AG10803 (cell line): ENCODE results near the gene IARS2.
"Not testable (repeated sequence)": the region's sequence is repeated elsewhere in the genome, so short reads cannot be mapped to it uniquely, and the experiment has no call there.

ENCODE experiments used
- DNase-seq: peaks from one replicate; pipeline ENCODE4 v3.0.0; 2010; ENCODE audit warnings: low read depth
- H3K4me3 ChIP-seq: 2 replicates; pipeline ENCODE4 v1.5.1; 2011; ENCODE audit warnings: mild to moderate bottlenecking, low read length, control low read depth
- TF ChIP-seq, protein P1 (sequence below): conservative IDR thresholded peaks from 2 replicates; pipeline ENCODE4 v1.5.1; 2011; ENCODE audit warnings: mild to moderate bottlenecking, low read length, control low read depth, inconsistent platforms

The IARS2 gene

DNA sequence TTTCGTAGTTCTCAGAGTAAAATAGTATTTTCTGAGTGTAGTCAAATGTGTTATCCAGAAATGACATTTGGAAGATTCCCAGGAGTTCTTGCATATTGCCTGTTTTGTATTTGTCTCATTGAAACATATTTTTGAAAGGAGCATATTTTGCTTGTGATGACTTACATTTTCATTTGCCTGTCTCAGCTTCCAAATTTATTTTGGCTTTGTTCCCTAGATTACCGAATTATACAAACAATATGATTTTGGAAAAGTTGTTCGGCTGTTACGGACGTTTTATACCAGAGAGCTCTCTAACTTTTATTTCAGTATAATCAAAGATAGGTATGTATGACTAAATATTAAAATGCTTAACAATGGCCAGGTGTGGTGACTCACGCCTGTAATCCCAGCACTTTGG lies 46.0 kb downstream of the IARS2 start:
- DNase-seq: no peak
- no peak overlapping the region for H3K4me3 ChIP-seq
- TF ChIP-seq, protein P1, sequence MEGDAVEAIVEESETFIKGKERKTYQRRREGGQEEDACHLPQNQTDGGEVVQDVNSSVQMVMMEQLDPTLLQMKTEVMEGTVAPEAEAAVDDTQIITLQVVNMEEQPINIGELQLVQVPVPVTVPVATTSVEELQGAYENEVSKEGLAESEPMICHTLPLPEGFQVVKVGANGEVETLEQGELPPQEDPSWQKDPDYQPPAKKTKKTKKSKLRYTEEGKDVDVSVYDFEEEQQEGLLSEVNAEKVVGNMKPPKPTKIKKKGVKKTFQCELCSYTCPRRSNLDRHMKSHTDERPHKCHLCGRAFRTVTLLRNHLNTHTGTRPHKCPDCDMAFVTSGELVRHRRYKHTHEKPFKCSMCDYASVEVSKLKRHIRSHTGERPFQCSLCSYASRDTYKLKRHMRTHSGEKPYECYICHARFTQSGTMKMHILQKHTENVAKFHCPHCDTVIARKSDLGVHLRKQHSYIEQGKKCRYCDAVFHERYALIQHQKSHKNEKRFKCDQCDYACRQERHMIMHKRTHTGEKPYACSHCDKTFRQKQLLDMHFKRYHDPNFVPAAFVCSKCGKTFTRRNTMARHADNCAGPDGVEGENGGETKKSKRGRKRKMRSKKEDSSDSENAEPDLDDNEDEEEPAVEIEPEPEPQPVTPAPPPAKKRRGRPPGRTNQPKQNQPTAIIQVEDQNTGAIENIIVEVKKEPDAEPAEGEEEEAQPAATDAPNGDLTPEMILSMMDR: no peak

DNA sequence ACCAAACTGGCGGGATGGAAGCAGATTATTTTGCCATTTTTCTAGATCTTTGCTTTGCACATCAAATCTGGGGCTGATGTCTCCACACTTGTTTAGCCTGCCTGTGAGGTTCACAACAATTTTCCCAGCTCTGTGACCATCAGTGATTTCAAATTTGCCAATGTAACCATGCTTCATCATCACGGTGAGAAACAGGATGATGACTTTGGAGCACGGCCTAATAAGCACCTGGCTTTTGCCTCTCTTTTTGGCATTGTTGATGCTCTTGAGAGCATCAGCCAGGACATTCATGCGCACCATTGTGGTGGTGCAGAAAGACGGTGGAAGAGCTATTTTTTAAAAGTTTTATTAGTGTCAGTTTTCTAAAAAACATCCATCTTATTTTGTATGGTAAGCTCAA lies 50.1 kb downstream of the IARS2 start:
- no peak for DNase-seq
- no peak overlapping the region for H3K4me3 ChIP-seq
- TF ChIP-seq, protein P1: no peak

DNA sequence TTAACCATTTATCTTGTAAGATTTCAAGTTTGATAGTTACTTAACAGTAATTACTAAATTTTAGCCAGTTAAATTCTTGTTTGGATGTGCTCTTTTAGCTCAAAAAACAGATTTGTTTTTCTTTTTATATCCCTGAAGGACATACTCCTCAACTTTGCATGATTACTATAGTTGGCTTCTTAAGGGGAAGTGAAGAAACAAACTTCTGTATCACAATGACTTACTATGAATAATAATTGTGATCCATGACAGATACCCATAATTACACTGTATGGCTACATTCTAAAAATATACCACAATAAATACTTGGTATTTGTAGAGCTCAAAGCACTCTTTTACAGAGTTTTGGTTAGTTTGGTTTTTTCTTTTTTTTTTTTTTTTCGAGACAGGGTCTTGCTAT lies 55.8 kb downstream of the IARS2 start:
- no peak overlapping the region for H3K4me3 ChIP-seq
- TF ChIP-seq, protein P1: no peak
- no peak for DNase-seq

DNA sequence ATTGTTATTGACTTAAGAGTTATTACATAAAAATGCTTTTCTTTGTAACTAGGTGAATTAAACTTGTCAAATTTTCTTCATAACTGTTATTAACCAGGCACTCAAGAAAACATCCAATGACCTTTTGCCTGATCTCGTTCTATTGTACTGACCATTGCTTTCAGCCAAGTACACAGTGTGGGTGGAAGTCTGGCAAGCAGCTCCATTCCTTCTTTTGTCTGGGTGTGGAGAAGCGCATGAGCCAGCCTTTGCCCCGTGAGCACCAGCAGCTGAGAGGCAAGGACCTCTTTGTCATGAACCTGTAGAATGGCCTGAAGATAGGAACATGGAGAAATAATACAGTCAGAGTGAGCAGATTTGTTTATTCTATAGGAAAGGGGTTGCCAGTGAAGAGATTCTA lies 57.5 kb downstream of the IARS2 start:
- TF ChIP-seq, protein P1: no peak
- peak; percentile 16 for DNase-seq
- H3K4me3 ChIP-seq: no peak overlapping the region

DNA sequence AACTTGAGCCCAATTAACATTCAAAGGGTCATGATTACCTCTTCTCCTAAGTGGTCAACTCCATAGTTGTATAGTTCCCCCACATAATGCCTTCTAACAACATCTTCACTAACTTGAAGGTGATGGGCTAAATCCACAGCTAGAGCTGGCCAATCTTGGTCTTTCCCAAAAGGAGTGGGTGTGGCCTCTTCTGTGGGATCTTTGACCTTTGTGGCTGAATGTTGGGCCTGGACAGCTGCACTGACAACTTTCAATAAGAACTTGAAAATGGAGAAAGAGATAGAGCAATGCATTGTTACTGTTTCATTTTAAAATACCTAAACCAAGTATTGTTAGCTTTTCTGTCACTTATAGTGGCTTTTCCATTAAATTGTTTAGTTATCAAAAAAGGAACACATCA lies 59.2 kb downstream of the IARS2 start:
- no peak overlapping the region for H3K4me3 ChIP-seq
- no peak for DNase-seq
- TF ChIP-seq, protein P1: no peak

DNA sequence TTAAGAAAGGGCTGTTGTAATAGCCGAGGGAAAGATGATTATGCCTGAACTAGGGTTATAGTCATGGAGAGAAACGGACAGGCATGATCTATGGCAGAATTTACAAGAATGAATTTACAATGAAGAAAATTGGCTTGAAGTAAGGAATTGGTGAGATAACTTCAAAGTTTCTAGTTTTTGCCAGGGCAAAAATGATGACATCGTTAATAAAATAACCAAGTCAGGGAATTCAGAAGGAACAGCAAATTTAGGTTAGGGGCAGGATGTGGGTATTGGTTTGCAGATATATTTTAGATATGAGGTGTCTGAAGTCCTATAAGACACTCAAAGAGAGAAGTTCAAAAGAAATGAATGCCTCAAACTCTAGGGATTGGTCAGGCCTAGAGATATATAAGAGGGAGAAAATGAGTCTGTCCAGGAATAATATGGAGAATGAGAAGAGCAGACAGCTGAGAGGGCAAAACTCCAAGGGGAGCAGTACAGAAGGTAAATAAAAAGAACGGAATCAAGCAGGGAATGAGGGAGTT lies 62.8 kb downstream of the IARS2 start:
- DNase-seq: no peak
- H3K4me3 ChIP-seq: no peak overlapping the region
- TF ChIP-seq, protein P1: no peak

DNA sequence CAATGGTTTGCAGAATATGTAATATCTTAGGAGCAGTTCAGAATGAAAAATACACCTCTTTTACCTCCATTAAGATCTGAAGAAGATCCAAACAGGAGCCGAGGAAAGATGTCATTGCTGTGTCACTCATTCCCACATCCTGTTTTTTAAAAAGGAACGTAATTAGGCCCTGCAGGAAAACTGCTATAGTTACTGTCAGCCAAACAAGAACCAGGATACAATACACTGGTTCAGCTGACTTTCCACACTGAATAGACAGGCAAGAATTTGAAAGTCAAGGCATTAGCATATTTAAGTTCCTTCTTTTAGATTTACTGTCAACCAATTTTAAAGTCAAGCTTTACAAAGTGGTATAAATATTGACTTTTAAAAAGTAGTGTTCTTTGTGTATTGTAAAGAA lies 63.8 kb downstream of the IARS2 start:
- TF ChIP-seq, protein P1: no peak
- no peak for DNase-seq

DNA sequence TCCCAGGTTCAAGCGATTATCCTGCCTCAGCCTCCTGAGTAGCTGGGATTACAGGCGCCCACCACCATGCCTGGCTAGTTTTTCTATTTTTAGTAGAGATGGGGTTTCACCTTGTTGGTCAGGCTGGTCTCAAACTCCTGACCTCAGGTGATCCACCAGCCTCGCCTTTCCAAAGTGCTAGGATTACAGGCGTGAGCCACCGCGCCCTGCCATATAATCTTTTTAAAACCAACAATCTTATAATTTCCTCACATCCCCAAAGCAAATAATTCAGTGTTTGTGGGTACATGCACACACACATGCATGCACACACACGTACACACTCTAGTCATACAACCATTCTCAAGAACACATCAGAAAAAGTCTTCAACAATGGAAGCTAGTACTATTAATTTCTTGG lies 64.6 kb downstream of the IARS2 start:
- not testable (repeated sequence) for H3K4me3 ChIP-seq, DNase-seq

More for the DNA sequence above, 63.8 kb downstream of the IARS2 start:
- H3K4me3 ChIP-seq: no peak overlapping the region
